B cell (primary cell): ENCODE results near the gene TAS2R50.

Experiments used
- EZH2 ChIP-seq: IDR thresholded peaks from 2 replicates; pipeline ENCODE4 v1.6.1; 2012; ENCODE audit warnings: borderline replicate concordance, low read depth, mild to moderate bottlenecking, moderate library complexity, low read length; ENCODE audit not compliant: insufficient read depth, poor library complexity, severe bottlenecking
- TF ChIP-seq, protein P1 (sequence below): fragments of 200-600 bp; IDR thresholded peaks from one replicate; pipeline ENCODE4 v1.8.0; 2022; ENCODE audit warnings: antibody characterized with exemption, mild to moderate bottlenecking

- TF ChIP-seq, protein P1, sequence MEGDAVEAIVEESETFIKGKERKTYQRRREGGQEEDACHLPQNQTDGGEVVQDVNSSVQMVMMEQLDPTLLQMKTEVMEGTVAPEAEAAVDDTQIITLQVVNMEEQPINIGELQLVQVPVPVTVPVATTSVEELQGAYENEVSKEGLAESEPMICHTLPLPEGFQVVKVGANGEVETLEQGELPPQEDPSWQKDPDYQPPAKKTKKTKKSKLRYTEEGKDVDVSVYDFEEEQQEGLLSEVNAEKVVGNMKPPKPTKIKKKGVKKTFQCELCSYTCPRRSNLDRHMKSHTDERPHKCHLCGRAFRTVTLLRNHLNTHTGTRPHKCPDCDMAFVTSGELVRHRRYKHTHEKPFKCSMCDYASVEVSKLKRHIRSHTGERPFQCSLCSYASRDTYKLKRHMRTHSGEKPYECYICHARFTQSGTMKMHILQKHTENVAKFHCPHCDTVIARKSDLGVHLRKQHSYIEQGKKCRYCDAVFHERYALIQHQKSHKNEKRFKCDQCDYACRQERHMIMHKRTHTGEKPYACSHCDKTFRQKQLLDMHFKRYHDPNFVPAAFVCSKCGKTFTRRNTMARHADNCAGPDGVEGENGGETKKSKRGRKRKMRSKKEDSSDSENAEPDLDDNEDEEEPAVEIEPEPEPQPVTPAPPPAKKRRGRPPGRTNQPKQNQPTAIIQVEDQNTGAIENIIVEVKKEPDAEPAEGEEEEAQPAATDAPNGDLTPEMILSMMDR: no peak
- no peak for TF ChIP-seq EZH2
Observed at GRCh38 chr12:10941369-10941768, 45.3 kb downstream of the TAS2R50 start.
